Nephron (organoid): ENCODE data around the gene TMEM238L.

ENCODE experiments used
- H3K27ac Mint-ChIP-seq, 3 experiments: 2 replicates each; pipeline ENCODE4 v1.8.0; 2020; ENCODE audit warnings: mixed read lengths in 3 of 3, mild to moderate bottlenecking in 2 of 3, moderate library complexity in 1 of 3
- H3K27me3 Mint-ChIP-seq: 2 replicates; pipeline ENCODE4 v1.8.0; 2021; ENCODE audit warnings: low read depth, mild to moderate bottlenecking, moderate library complexity, mixed read lengths
- H3K36me3 Mint-ChIP-seq: 2 replicates; pipeline ENCODE4 v1.8.0; 2020; ENCODE audit warnings: low read depth, mixed read lengths
- H3K4me1 Mint-ChIP-seq: 2 replicates; pipeline ENCODE4 v1.8.0; 2020; ENCODE audit warnings: mixed read lengths
- H3K4me3 Mint-ChIP-seq, 3 experiments: 2 replicates each; pipeline ENCODE4 v1.8.0; 2020; ENCODE audit warnings: mild to moderate bottlenecking in 3 of 3, mixed read lengths in 3 of 3, moderate library complexity in 2 of 3
- H3K9me3 Mint-ChIP-seq: 2 replicates; pipeline ENCODE4 v1.8.0; 2020; ENCODE audit warnings: mixed read lengths
- TF ChIP-seq, protein P1 (sequence below), 3 experiments: fragments of 200-600 bp; sonication (generic); IDR thresholded peaks; one replicate each; pipeline ENCODE4 v1.5.0; 2021; ENCODE audit warnings: antibody characterized with exemption in 3 of 3; ENCODE audit not compliant: unreplicated experiment in 3 of 3

The TMEM238L gene

DNA sequence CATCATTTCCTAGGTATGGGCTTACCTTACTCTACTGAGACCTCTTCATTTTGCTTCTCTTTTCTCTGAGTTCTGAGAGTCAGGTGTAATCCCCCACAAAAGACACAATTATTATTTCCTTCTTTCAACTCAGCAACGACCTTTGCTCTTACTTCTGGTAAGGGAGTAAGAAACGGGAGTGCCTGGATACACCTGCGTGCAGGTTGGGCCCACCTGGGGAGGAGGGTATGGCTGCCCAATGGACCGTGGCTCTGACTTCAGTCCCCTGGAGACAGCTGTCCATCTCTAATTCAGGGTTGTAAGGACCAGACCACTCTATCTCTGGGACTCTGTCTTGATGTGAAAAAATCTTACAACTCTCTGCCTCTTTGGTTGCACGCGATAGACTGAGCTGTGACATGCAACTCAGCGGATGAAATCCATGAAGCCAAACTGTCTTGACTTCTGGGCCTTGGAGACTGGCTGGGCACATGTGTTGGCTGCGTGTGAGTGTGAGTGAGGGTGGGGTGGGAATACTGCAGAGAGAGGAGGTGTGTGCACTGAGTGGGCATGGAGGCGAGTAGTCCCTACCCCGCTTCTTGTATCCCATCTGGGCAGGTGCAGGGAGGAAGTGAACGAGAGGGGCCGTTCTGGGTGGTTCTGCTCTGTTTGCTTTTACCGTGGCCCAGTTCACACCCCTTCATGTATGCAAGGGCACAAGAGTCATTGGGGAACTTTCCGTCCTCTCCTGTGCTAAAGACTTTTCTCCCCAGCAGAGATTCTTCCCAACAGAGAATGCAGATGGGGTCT, 1.2 kb downstream of the TMEM238L start:
- Mint-ChIP-seq H3K9me3 (no peaks in the 10 kb centered on the region), H3K27me3 (peaks cover 6% of the 10 kb centered on the region), H3K4me1 (peaks cover 6% of the 10 kb centered on the region), H3K36me3 (no peaks in the 10 kb centered on the region), H3K27ac (no peak overlapping the region), H3K4me3 (no peak overlapping the region)
- TF ChIP-seq, protein P1, sequence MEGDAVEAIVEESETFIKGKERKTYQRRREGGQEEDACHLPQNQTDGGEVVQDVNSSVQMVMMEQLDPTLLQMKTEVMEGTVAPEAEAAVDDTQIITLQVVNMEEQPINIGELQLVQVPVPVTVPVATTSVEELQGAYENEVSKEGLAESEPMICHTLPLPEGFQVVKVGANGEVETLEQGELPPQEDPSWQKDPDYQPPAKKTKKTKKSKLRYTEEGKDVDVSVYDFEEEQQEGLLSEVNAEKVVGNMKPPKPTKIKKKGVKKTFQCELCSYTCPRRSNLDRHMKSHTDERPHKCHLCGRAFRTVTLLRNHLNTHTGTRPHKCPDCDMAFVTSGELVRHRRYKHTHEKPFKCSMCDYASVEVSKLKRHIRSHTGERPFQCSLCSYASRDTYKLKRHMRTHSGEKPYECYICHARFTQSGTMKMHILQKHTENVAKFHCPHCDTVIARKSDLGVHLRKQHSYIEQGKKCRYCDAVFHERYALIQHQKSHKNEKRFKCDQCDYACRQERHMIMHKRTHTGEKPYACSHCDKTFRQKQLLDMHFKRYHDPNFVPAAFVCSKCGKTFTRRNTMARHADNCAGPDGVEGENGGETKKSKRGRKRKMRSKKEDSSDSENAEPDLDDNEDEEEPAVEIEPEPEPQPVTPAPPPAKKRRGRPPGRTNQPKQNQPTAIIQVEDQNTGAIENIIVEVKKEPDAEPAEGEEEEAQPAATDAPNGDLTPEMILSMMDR (IDR thresholded peaks at IDR 0.05; ENCODE audit: unreplicated experiment in 3 of 3), result no peak

- TF ChIP-seq, protein P1 (IDR thresholded peaks at IDR 0.05; ENCODE audit: unreplicated experiment in 3 of 3), result no peak
- peaks cover 4% of the 10 kb centered on the region for H3K27me3 Mint-ChIP-seq
- H3K9me3 Mint-ChIP-seq, result no peaks in the 10 kb centered on the region
- H3K4me1 Mint-ChIP-seq, result peaks cover 4% of the 10 kb centered on the region
- H3K4me3 Mint-ChIP-seq, result no peak overlapping the region
- H3K36me3 Mint-ChIP-seq, result no peaks in the 10 kb centered on the region
- H3K27ac Mint-ChIP-seq, result no peak overlapping the region
Measured at GRCh38 chr17:10799407-10799806, 4.5 kb downstream of the TMEM238L start.

DNA sequence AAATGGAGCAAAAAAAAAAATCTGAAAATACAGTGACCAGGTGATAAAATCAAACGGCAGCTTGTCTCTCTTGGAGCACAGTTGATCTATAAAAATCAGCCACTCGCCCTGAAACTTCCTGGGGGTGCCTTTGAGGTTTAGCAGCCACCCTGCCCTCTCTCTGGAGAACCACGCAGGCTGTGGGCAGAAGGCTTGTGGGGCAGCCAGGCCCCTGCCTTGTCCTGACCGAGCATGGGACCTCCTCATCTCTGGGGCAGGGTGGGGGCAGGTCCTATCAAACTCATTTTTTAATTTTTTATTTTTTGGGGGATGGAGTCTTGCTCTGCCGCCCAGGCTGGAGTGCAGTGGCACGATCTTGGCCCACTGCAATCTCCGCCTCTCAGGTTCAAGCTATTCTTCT, 5.0 kb downstream of the TMEM238L start:
- no peaks in the 10 kb centered on the region for H3K36me3 Mint-ChIP-seq
- no peak overlapping the region for H3K27ac Mint-ChIP-seq
- H3K4me3 Mint-ChIP-seq, result no peak overlapping the region
- TF ChIP-seq, protein P1 (IDR thresholded peaks at IDR 0.05; ENCODE audit: unreplicated experiment in 3 of 3), result no peak
- H3K27me3 Mint-ChIP-seq, result no peaks in the 10 kb centered on the region
- H3K9me3 Mint-ChIP-seq, result no peaks in the 10 kb centered on the region
- H3K4me1 Mint-ChIP-seq, result peaks cover 2% of the 10 kb centered on the region

- Mint-ChIP-seq H3K4me1 (peaks cover 8% of the 10 kb centered on the region), H3K27ac (no peak overlapping the region), H3K4me3 (no peak overlapping the region), H3K9me3 (no peaks in the 10 kb centered on the region), H3K36me3 (no peaks in the 10 kb centered on the region), H3K27me3 (no peaks in the 10 kb centered on the region)
- TF ChIP-seq, protein P1 (IDR thresholded peaks at IDR 0.05; ENCODE audit: unreplicated experiment in 3 of 3), result no peak
Measured at GRCh38 chr17:10798332-10798749, 5.6 kb downstream of the TMEM238L start.

- Mint-ChIP-seq H3K4me3 (no peak overlapping the region), H3K9me3 (no peaks in the 10 kb centered on the region), H3K27ac (no peak overlapping the region), H3K4me1 (peaks cover 8% of the 10 kb centered on the region), H3K27me3 (no peaks in the 10 kb centered on the region), H3K36me3 (no peaks in the 10 kb centered on the region)
- TF ChIP-seq, protein P1 (IDR thresholded peaks at IDR 0.05; ENCODE audit: unreplicated experiment in 3 of 3), result no peak
Measured at GRCh38 chr17:10797476-10798328, 6.2 kb downstream of the TMEM238L start.
